NT2/D1 (cell line): ENCODE measurements around the gene FAM193A.

Experiments
- SUZ12 ChIP-seq: IDR thresholded peaks from 2 replicates; pipeline ENCODE4 v1.6.1; 2011; ENCODE audit not compliant: insufficient read length, insufficient read depth; ENCODE audit errors: extremely low read depth
- YY1 ChIP-seq: IDR thresholded peaks from 2 replicates; pipeline ENCODE4 v1.6.1; 2011; ENCODE audit not compliant: insufficient read length, insufficient read depth
- ZNF274 ChIP-seq: IDR thresholded peaks from 2 replicates; pipeline ENCODE4 v1.6.1; 2011; ENCODE audit warnings: mild to moderate bottlenecking, low read depth, low read length

DNA sequence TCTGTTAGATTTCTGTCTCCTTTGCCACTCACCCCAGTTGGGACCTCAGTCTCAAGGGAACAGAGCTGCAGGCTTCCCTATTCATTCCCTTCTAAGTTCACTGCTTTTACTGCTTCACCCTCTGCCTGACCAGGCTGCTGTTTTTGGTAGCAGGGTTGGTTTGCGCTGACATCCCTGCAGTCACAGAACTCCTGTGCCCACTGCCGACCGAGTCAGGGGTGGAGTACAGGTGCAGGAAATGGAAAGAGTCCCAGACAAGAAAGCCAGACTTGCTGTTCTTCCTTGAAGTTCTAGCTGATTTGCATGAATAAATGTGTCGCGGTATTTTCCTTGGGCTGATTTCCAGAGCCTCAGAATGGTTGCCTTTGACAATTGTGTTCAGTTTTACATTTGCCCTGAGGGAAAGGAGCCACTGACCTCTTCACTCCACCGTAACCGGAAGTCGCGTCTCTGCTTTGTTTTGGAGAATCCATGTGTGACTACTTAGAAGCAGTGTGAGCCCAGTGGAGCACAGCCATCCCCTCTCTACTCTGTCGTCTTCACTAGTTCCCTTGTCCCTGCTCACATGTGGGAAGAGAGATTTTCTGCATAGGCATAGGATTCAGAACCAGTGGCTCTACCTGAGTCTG is 134.9 kb downstream of the FAM193A start:
- TF ChIP-seq YY1: no peak
- TF ChIP-seq ZNF274: no peak
- no peak for TF ChIP-seq SUZ12
